GM18511 (cell line): ENCODE data around the gene THAP3.

Experiments used
- ATAC-seq: cut with Tn5 transposase; IDR thresholded peaks from one replicate; pipeline ENCODE4 v1.9.1; 2021; ENCODE audit warnings: mild to moderate bottlenecking, moderate library complexity; ENCODE audit not compliant: unreplicated experiment

THAP3 gene, protein sequence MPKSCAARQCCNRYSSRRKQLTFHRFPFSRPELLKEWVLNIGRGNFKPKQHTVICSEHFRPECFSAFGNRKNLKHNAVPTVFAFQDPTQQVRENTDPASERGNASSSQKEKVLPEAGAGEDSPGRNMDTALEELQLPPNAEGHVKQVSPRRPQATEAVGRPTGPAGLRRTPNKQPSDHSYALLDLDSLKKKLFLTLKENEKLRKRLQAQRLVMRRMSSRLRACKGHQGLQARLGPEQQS

DNA sequence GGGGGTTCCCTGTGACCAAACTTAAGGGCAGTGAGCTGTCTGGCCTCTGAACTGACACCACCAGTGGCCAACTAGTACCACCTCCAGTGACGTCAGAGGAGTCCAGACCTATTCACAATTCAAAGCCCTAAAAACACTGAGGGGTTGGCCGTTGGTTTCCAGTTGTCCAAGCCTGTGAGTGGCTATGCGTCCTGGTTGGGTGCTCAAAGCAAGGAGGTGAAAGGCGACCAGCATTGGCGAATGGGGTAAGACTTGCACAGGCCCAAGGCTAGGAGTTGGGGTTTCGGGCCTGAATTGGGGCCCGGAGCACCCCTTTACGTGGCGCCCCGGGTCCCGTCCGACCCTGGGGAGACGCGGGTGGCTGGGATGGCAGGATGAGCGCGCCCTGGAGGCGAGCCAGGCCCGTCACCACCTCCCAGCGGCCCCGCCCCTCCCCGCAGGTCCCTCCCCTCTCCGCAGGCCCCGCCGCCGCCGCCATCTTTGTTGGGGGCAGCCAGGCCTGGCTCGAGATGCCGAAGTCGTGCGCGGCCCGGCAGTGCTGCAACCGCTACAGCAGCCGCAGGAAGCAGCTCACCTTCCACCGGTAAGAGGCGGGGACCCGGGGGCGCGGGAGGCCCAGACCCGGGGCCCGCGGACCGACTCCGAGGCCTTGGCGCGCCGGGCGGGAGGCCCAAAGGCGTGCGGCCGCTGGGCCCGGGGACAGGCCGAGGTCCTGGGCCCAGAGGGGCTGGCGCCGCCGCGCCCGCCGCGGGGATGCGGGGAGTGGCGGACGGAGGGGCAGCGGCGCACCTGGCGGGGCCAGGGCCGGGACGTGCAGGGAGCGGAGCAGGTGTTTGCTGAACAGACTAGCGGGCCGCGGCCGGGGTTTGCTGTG is at the start of gene THAP3:
TSS of gene THAP3 (plus strand) at position 159 of the 874 bp plus-strand sequence. CDS start at position 510, 351 bp downstream.
- ATAC-seq: peak; percentile 84

DNA sequence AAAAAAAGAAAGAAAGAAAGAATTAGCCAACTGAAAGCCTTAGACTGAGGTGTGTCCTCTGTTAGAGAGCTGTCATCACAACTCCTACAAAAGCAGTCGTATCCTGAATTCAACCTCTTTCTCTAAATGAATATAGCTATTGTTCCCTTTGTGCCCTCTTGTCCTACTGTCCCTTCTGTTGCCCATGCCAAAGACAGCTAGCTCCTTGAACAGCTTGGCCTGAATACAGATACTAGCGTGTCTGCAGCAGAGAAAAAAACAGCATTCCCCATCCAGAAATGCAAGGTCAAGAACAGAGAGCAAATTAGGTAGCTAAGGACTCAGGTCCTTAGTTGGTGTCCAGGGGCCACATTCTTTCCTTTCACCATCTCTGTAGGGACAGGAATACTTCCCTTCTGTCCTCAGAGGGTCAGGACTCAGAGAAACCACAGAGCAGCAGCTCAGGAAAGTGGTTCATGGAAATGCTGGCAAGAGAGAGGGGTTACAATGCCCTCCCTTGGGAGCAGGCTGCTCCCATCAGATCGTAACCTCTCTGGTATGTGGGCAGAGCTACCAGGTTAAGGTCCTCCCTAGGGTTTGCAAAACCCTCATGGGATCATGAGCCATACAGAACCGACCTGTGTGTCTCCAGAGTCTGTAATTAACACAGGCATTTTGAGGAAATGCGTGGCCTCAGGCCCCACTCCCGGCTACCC is 46.7 kb upstream of the THAP3 start:
- ATAC-seq: no peak

DNA sequence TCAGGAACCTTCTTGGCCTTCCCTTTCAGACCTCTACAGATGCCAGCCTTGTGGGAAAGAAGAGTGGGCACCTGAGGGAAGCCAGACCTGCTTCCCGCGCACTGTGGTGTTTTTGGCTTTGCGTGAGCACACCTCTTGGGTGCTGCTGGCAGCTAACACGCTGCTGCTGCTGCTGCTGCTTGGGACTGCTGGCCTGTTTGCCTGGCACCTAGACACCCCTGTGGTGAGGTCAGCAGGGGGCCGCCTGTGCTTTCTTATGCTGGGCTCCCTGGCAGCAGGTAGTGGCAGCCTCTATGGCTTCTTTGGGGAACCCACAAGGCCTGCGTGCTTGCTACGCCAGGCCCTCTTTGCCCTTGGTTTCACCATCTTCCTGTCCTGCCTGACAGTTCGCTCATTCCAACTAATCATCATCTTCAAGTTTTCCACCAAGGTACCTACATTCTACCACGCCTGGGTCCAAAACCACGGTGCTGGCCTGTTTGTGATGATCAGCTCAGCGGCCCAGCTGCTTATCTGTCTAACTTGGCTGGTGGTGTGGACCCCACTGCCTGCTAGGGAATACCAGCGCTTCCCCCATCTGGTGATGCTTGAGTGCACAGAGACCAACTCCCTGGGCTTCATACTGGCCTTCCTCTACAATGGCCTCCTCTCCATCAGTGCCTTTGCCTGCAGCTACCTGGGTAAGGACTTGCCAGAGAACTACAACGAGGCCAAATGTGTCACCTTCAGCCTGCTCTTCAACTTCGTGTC is 45.9 kb upstream of the THAP3 start:
- ATAC-seq: no peak

DNA sequence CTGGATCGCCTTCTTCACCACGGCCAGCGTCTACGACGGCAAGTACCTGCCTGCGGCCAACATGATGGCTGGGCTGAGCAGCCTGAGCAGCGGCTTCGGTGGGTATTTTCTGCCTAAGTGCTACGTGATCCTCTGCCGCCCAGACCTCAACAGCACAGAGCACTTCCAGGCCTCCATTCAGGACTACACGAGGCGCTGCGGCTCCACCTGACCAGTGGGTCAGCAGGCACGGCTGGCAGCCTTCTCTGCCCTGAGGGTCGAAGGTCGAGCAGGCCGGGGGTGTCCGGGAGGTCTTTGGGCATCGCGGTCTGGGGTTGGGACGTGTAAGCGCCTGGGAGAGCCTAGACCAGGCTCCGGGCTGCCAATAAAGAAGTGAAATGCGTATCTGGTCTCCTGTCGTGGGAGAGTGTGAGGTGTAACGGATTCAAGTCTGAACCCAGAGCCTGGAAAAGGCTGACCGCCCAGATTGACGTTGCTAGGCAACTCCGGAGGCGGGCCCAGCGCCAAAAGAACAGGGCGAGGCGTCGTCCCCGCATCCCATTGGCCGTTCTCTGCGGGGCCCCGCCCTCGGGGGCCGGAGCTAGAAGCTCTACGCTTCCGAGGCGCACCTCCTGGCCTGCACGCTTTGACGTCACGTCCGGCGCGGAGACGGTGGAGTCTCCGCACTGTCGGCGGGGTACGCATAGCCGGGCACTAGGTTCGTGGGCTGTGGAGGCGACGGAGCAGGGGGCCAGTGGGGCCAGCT is 45.1 kb upstream of the THAP3 start, which contains the start of gene ZBTB48:
TSS of gene ZBTB48 (plus strand) at position 621 of the 745 bp plus-strand sequence. CDS start 616 bp downstream, outside the sequence.
- peak; percentile 94 for ATAC-seq

DNA sequence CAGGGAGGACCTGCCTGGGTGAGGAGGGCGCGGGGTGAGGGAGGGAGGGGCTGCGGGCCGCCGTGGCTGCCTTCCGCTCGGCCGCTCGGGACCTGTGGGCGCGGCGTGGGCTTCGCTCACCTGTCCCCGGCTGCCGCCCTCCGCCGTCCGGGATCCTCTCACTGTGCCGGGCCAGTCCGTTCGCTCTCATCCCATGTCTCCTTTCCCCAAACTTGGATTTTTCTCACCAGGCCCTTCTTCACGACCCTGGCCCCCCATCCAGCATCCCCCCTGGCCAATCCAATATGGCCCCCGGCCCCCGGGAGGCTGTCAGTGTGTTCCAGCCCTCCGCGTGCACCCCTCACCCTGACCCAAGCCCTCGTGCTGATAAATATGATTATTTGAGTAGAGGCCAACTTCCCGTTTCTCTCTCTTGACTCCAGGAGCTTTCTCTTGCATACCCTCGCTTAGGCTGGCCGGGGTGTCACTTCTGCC is 44.5 kb upstream of the THAP3 start:
- peak; percentile 4 for ATAC-seq

DNA sequence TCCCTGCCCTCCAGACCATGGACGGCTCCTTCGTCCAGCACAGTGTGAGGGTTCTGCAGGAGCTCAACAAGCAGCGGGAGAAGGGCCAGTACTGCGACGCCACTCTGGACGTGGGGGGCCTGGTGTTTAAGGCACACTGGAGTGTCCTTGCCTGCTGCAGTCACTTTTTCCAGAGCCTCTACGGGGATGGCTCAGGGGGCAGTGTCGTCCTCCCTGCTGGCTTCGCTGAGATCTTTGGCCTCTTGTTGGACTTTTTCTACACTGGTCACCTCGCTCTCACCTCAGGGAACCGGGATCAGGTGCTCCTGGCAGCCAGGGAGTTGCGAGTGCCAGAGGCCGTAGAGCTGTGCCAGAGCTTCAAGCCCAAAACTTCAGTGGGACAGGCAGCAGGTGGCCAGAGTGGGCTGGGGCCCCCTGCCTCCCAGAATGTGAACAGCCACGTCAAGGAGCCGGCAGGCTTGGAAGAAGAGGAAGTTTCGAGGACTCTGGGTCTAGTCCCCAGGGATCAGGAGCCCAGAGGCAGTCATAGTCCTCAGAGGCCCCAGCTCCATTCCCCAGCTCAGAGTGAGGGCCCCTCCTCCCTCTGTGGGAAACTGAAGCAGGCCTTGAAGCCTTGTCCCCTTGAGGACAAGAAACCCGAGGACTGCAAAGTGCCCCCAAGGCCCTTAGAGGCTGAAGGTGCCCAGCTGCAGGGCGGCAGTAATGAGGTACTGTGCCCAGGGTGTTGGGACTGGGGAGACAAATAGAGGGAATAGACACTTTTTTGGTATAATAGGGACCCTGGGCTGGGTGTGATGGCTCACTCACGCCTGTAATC is 43.9 kb upstream of the THAP3 start:
- no peak for ATAC-seq

DNA sequence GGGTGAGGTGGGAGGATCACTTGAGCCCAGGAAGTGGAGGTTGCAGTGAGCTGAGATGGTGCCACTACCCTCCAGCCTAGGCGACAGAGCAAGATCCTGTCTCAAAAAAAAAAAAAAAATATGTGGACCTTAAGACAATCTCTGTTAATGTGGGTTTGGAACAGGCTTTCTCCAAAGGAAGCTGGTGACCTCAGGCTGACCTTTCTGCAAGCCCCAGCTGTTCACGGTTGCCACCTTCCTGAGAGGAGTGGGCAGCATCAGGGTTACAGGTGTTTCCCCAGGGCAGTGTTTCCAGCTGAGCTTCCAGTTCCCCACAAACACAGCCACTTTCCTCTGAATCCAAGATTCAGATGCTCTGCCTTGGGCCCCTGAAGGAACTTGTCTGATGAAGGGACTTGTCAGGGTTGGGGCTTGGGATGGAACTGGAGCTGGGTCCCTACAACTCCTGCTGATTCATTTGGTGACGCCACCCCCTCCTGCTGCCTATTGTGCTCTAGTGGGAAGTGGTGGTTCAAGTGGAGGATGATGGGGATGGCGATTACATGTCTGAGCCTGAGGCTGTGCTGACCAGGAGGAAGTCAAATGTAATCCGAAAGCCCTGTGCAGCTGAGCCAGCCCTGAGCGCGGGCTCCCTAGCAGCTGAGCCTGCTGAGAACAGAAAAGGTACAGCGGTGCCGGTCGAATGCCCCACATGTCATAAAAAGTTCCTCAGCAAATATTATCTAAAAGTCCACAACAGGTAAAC is 42.9 kb upstream of the THAP3 start:
- no peak for ATAC-seq

DNA sequence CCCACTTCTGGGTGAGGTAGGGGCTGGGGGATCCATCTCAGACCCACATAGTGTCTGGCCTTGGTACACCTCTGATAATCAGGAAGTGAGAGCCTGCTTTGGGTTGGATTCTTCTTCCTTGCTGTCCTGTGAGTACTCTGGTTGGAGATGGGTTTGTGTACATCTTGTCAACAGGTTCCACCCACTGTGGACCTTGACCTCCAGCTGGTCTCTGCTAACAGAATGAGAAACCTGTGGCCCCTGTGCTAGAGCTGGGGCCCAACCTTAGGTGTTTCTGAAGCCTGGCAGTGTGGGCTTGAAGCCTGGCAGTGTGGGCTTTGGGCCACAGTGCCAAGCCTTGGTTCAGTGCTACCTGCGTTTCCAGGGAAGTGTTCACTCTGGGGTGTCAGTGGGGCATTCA is 42.3 kb upstream of the THAP3 start:
- no peak for ATAC-seq

DNA sequence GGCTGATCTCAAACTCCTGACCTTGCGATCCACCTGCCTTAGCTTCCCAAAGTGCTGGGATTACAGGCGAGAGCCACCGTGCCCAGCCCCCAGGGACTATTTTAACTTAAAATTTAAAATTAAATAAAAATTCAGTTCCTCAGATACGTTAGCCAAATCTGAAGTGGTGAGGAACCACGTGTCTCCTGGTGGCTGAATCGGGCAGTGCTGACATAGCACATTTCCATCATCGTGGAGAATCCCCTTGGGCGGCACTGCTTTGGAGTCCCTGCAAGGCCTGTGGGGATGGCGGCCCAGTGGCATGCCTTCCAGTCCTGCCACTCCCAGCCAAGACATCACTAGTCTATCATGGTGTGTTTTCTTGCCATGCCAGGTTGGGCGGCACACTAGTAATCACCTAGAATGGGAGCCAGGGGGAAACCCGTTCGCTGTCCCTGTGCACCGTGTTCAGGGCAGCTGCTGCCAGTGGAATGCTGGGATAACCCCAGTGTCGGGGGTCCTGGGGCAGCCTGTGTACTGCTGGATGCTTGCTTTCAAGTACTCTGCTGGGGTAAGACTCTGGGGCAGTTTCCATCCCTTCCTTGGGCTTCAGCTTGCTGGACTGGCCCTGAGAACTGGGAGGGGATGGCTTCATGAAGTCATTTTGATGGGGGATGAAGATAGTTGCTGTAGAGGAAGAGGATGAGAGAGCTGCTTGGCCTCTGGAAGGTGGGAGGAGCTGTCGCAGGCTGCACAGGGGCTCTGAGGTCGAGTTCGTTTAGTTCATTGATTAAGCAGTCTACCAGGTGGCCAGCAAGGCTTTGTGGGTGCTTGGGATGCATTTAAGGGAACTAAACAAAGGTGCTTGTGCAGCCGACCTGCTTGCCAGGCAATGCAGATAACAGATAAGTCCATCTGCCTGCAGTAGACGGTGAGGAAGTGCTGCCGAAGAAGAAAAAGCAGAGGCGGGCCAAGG is 40.3 kb upstream of the THAP3 start:
- no peak for ATAC-seq

DNA sequence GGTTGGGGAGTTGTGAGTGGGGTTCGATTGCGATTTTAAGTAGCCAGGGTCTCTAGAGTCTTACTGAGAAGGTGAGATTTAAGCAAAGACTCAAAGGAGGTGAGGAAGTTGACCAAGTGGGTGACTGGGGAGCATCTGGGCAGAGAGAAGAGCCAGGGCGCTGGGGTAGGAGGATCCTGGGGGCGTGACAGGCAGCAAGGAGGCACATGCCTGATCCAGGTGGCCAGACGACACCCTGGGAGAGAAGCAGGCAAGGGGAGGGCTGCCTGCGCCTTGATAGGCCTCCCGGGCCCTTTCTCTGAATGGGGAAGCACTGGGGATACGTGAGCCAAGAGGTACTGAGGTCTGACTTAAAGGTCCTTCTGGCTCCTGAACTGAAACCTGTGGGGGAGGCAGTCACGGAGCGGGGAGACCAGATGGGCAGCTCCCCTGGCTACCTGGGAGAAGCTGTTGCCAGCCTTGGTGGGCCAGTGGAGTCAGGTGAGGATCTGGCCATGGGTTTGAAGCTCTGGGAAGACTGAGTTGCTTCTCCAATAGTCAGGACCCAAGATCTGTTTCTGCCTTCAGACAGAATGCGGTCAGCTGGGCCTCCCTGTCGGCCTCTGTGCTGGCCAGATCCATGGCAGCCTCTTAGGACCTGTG is 39.5 kb upstream of the THAP3 start:
- ATAC-seq: no peak

DNA sequence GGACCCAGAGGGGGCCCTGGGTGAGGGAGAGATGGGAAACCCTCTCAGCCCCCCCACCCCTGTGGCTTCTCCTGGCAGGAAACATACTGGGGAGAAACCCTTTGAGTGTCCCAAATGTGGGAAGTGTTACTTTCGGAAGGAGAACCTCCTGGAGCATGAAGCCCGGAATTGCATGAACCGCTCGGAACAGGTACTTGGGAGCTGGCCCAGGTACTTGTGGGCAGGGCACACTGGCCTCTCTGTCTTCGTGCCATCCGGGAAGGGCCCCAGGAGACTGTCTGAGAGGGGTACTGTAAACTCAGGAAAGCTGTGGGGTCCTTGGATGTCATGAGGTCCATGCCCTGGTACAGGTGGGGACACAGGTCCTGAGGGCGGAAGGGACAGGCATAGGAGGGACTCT is 38.8 kb upstream of the THAP3 start:
- ATAC-seq: no peak

DNA sequence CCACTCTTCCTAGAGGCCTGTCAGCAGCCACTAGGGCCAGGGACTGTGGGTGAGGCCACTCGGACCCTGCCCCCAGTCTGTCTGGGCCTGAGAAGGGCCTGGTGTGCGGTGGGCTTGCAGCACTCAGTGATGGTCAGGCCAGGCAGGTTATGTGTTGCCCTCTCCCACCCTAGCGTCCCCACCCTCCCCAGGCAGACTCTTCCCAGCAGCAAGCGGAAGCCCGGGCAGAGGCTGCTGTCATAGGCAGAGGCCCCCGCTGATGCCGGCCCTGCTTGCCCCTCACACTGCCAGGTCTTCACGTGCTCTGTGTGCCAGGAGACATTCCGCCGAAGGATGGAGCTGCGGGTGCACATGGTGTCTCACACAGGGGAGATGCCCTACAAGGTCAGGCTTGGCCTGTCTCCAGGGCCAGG is 38.3 kb upstream of the THAP3 start:
- no peak for ATAC-seq

DNA sequence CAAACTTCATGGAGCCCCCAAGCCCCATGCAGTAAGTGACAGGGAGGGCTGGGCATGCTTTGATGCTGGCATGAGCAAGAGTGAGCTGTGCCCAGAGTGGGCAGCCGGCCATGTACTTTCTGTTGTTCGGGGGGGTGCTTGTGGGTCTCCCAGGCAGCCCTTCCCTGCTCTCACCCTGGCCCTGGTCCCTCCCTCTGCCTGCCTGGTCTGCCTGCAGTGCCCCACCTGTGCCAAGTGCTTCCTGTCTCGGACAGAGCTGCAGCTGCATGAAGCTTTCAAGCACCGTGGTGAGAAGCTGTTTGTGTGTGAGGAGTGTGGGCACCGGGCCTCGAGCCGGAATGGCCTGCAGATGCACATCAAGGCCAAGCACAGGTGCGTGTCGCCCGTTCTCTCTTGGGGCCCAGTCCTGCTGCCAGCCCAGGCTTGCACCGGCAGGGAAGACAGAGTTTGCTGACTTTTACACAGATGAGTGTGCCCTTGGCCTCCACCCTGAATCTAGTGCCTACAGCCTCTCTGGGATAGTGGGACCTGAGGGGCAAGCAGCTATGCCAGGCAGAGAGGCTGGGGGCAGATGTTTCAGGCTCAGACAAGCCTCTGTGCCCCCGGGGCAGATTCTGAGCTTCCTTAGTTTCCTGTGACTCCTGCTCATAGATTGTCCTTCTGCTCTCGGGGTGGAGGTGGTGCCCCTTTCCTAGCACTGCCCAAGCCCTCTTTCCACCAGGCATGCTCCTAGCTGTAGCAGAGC is 37.2 kb upstream of the THAP3 start:
- ATAC-seq: no peak

DNA sequence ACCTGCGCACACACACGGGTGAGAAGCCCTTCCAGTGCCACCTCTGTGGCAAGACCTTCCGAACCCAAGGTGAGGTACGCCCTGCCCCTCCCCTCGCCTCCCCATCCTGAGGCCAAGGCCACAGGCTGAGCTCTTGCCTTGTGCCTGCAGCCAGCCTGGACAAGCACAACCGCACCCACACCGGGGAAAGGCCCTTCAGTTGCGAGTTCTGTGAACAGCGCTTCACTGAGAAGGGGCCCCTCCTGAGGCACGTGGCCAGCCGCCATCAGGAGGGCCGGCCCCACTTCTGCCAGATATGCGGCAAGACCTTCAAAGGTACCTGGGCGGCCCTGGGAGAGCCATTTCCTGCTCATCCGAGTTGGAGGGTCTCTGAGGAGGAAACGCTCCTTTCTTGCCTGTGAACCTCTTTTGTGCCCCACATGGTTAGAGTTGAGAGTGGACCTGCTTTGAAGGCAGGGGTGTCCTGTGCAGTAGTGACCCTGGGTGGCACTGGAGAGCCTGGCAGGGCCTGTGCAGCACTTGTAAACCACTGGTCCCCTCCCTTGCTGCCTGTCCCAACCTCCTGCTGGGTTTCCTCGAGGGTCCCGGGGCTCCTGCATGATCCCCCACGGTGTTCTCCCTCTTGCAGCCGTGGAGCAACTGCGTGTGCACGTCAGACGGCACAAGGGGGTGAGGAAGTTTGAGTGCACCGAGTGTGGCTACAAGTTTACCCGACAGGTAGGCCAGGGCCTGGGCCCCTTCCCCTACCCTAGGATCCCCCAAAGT is 36.4 kb upstream of the THAP3 start:
- ATAC-seq: no peak

DNA sequence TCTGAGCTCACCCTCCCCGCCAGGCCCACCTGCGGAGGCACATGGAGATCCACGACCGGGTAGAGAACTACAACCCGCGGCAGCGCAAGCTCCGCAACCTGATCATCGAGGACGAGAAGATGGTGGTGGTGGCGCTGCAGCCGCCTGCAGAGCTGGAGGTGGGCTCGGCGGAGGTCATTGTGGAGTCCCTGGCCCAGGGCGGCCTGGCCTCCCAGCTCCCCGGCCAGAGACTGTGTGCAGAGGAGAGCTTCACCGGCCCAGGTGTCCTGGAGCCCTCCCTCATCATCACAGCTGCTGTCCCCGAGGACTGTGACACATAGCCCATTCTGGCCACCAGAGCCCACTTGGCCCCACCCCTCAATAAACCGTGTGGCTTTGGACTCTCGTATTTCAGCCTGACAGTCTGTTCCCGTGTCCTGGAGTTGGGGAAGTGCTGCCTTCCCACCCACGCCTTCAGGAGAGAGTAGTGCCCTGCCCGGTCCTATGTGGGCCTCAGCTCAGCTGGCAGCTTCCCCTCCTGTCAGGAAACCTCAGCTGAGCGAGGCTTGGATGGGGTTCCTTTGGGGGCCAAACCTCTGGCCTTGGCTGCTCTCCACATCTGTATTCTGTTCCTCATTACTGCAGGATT is 35.7 kb upstream of the THAP3 start:
- ATAC-seq: no peak
